H1 (cell line): Measurements from ENCODE around the gene SLC6A7. TPM values are rescaled to one million over a fixed set of nuclear protein-coding genes. Genes with fewer than 3 reads are reported as not detected.

ENCODE experiments used
- FOSL1 ChIP-seq: IDR thresholded peaks from 2 replicates; pipeline ENCODE4 v1.6.1; 2011; ENCODE audit warnings: mild to moderate bottlenecking, low read depth, low read length, moderate library complexity; ENCODE audit not compliant: insufficient read depth
- JUN ChIP-seq: IDR thresholded peaks from 2 replicates; pipeline ENCODE4 v1.6.1; 2011; ENCODE audit warnings: low read depth, mild to moderate bottlenecking, improper control_type of control experiment, low read length
- KDM4A ChIP-seq: IDR thresholded peaks from one replicate; pipeline ENCODE4 v1.7.1; 2012; ENCODE audit warnings: low read depth, mild to moderate bottlenecking, moderate library complexity, low read length, inconsistent platforms; ENCODE audit not compliant: severe bottlenecking
- RXRA ChIP-seq: IDR thresholded peaks from 2 replicates; pipeline ENCODE4 v1.6.1; 2011; ENCODE audit warnings: low read depth, mild to moderate bottlenecking, low read length, moderate library complexity; ENCODE audit not compliant: insufficient read depth
- SIX5 ChIP-seq: IDR thresholded peaks from 2 replicates; pipeline ENCODE4 v1.6.1; 2011; ENCODE audit warnings: mild to moderate bottlenecking, low read depth, low read length
- SP2 ChIP-seq: IDR thresholded peaks from 2 replicates; pipeline ENCODE4 v1.6.1; 2012; ENCODE audit warnings: mild to moderate bottlenecking, low read length, inconsistent platforms
- polyA plus RNA-seq, 7 experiments: library from polyadenylated mRNA; depleted of rRNA in 3 of 7; stranded (reverse) in 5 of 7; unstranded in 2 of 7; fragments of >200 nt in 5 of 7; fragments of 200-250 nt in 2 of 7; gene quantifications; 1 replicate in 5 of 7; 2 replicates in 1 of 7; 4 replicates in 1 of 7; pipeline versions ENCODE4 v1.2.1 to v1.2.3, GENCODE V29; 2011 to 2013; ENCODE audit warnings: missing spikeins in 2 of 7, mixed read lengths in 2 of 7
- total RNA-seq: library from RNA; stranded (reverse); fragmentation: NEBNext Ultra II Directional; extraction: Animal tissue kit (Norgen Biotek cat#: 25700); gene quantifications from 2 replicates; pipeline ENCODE4 v1.2.1, GENCODE V29; 2021

SLC6A7 gene
- total and polyA plus RNA-seq, 2 of the 8 experiments (the other 6 are each of a cell fraction or from before 2014, with no cell fraction given) = 0.07 to 0.12 TPM

- TF ChIP-seq FOSL1 = no peak
- no peak for TF ChIP-seq KDM4A
- TF ChIP-seq SIX5 = no peak
- TF ChIP-seq SP2 = no peak
- no peak for TF ChIP-seq JUN
- TF ChIP-seq RXRA = no peak
These were observed 26.4 kb downstream of the SLC6A7 start (continued) for GRCh38 chr5:150215979-150216944.
